Fibroblast of mammary gland (primary cell): ENCODE measurements around the gene MRPL27.

ENCODE experiments used
- DNase-seq: peaks from one replicate; pipeline ENCODE4 v3.0.0-alpha.2; 2010; ENCODE audit warnings: low read depth
- H3K4me3 ChIP-seq: 2 replicates; pipeline ENCODE4 v1.5.1; 2011; ENCODE audit warnings: low read depth, mild to moderate bottlenecking, low read length, moderate library complexity; ENCODE audit not compliant: control insufficient read depth
- CTCF ChIP-seq: conservative IDR thresholded peaks from 2 replicates; pipeline ENCODE4 v1.5.1; 2011; ENCODE audit warnings: low read depth, low read length, inconsistent platforms; ENCODE audit not compliant: control insufficient read depth, insufficient read depth

MRPL27 gene

DNA sequence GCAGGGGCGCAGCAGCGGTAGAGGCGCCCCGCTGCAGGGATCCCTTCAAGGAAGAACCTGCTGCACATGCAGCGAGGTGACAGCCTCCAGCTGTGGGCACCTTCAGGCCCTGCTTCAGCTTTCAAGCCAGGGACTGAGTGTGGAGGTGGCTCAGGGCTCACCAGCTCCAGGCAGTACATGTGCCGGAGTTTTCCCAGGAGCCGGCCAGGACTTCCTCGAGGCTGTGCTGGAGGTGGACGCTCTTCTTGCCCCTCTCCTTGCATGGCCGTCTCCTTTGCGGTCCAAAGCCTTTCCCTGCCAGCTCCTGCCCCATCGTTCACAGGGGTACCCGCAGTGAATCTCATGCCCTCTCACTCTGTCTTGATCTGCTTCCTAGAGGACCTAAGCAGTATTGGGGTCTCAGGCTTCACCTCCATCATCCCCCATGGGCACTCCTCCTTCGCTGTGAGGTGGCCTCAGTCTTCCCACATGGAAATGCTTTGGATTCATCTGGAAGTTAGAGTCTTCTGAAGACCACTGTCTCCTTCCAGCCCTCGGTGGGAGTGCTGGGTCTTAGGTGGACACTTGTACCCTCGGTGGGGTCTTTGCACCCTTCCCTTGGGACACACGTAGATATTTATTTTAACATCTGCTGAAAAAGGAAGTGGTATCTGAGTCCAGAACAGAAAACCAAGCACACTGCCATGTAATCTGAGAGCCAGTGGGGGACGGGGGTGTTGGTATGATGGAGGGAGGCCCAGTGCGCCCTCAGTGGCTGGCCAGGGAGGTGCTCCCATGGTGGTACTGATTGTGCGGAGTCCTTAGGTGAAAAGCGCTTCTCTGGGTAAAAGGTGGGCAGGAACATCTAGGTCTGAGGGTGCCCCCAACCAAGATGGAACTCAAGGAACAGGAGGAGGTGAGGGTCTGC lies 20.0 kb downstream of the MRPL27 start:
- DNase-seq, result no peak
- no peak for TF ChIP-seq CTCF

GRCh38 chr17:50352072-50352692 lies 20.8 kb downstream of the MRPL27 start:
- no peak for DNase-seq
- H3K4me3 ChIP-seq, result no peak overlapping the region
- no peak for TF ChIP-seq CTCF

More for the DNA sequence above, 20.0 kb downstream of the MRPL27 start:
- H3K4me3 ChIP-seq, result no peak overlapping the region

GRCh38 chr17:50350733-50351132 lies 22.3 kb downstream of the MRPL27 start:
- TF ChIP-seq CTCF, result no peak
- no peak for DNase-seq
- H3K4me3 ChIP-seq, result no peak overlapping the region

DNA sequence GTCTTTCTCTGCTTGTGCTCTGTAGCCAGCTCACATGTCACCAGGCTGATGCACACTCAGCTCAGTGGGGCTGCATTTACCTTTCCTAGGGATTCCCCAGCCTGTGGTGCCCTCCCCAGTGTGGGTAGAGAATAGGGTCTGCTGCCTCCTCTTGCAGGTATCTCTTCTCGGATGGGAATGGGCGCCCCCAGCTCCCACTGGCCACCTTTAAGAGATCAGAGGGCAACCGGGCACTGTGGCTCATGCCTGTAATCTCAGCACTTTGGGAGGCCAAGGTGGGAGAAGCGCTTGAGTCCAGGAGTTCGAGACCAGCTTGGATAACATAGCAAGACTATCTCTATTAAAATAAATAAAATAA lies 23.8 kb downstream of the MRPL27 start:
- H3K4me3 ChIP-seq, result no peak overlapping the region

DNA sequence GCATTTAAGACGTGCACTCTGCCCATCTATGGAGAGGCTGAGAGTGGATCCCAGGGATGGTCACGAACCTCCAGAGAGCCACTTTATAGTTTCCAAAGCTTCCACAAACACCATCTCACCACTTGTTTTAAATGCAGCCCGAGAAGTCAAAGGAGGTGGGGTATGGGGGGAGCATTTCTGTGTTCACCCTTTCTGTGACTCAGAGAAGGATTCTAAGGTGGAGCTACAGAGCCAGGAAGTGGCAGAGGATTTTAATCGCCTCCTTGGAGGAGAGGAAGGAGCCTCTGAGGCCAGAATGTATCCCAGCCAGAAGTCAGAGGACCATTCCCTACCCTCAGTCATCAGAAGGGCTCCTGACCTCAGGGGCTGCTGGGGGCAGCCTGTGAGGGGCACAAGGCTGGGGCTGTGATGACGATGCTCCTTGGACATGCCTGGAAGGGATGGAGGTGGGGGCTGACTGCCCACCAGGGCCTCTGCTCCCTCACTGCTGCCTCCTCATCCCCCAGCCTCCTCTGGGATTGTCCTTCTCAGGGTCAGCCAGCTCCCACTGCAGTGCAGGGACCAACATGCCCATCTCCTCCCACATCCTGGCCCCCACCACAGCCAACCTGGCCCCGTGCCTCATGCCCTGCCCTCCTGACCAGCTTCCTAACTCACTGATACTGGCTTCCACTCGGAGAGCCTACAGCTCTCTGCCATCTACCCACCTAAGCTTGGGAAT lies 24.3 kb downstream of the MRPL27 start:
- H3K4me3 ChIP-seq, result no peak overlapping the region
- DNase-seq, result peak; percentile 44
- TF ChIP-seq CTCF, result no peak

More for the DNA sequence above, 23.8 kb downstream of the MRPL27 start:
- DNase-seq, result no peak
- no peak for TF ChIP-seq CTCF

- no peak for DNase-seq
- TF ChIP-seq CTCF, result no peak
- peak overlapping the region; percentile 81 for H3K4me3 ChIP-seq
These were observed 25.1 kb downstream of the MRPL27 start for GRCh38 chr17:50347894-50348291.
